Stimulated activated CD4-positive, alpha-beta T cell treated with anti-CD3 and anti-CD28 coated beads, Interleukin-1b, Interleukin-23, amount 100 ng/mL, for 24 hours (primary cell): Measurements from ENCODE around the gene CEBPA.
A peak's percentile ranks its signal among the peaks of the same experiment; 100 is the strongest.

Experiments
- DNase-seq, 4 experiments: peaks; one replicate each; pipeline ENCODE4 v3.0.0-alpha.2; 2020; ENCODE audit warnings: low read depth in 4 of 4, low spot score in 1 of 4

CEBPA gene

DNA sequence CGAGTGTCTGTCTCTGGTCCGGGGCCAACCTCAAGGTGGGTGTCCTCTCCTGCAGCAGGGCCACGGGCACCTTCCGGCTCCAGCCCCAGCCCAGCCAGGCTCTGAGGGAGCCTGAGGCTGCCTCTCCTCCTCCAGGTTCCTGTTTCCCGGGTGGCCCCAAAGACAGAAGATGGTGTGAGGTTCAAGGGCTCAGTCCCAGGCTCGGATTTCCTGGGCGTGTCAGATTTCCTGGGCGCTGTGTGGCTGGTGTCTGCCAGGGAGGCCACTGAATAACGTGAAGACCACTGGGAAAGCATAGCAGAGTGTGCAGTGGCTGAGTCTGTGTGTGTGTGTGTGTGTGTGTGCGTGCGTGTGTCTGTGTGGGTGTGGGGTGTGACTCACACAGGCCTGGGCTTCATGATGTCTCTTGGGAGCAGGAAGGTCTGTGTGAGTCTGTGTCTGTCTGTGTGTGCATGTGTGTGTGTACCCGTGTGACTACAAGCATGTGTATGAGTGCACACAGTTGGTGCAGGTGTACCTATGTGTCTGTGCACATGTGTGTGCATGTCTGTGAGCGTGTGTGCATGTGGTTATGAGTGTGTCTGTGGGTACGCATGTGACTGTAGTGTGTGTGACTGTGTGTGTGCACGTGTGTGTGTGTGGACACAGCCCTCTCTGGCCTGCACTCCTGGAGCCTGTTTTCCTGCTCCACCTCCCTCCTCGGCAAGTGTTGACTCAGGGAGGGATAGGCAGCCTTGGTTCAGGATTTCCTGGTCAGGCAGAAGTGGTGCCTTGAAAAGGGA, 28.3 kb downstream of the CEBPA start:
- peak in 3 of 4 experiments; percentile 17 to 38 (median 28) for DNase-seq

DNA sequence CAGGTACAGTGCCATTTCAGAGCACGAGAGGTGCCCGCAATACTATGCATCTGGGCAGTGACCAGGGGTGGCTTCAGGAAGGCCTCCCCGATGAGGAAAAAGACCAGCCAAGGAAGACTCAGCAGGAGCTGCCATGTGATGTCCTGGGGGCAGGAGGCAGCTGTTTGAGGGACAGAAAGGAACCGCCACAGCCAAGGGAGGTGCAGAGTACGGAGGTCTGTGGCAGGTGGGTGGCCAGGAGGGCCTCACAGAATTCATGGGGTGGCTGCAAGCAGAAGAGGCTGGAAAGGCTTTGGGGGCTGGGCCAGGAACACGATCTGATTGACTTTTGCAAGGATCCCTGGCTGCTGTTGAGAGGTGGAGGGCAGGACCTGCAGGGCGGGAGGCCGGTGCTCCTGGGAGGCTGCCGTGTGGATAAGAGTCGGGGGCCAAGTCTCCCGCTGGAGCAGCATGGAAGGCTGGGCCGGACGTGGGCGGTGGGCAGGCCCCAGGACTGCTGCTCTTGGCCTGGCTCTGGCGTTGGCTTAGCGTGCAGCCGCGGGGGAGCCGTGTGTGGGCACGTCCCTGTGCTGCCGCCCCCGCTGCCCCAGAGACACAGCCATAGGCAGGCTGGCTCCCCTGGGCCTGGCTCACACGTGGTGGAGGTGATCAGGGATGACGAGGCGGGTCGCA, 29.1 kb downstream of the CEBPA start:
- DNase-seq: no peak

- no peak for DNase-seq
Measured at GRCh38 chr19:33271246-33272021, 30.9 kb downstream of the CEBPA start.

DNA sequence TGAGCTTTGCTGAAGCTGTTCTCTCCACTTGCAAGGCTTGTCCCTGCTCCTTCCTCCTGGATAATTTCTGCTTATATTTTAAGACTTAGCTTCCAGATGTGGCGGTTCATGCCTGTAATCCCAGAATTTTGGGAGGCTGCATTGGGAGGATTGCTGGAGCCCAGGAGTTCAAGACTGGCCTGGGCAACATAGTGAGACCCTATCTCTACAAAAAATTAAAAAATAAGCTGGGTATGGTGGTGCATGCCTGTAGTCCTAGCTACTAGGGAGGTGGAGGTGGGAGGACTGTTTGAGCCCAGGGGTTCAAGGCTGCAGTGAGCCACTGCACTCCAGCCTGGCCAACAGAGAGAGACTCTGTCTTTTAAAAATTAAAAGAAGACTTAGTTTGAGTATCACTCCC, 31.6 kb downstream of the CEBPA start:
- DNase-seq: no peak

- no peak for DNase-seq
Measured at GRCh38 chr19:33269016-33269415, 33.3 kb downstream of the CEBPA start.

GRCh38 chr19:33268162-33268991, 34.0 kb downstream of the CEBPA start:
- no peak for DNase-seq

DNA sequence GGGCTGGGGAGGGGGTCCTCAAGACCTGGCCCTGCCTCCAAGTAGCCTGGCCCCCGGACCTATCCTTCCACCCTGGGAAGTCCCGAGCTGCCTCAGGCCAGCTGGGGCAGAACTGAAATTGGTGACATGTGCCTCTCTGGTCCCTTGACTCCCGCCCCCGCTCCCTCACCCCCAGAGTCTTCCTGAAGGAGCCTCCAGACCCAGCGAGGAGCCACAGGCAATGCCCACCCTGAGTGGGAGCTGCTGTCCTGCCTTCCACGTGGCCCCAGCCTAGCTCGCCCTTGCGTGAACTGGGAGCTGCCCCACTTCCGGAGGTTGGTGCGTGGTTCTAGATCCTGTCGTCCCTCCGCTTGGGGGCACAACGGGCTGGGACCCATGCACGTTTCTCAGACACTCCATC, 34.6 kb downstream of the CEBPA start:
- no peak for DNase-seq

DNA sequence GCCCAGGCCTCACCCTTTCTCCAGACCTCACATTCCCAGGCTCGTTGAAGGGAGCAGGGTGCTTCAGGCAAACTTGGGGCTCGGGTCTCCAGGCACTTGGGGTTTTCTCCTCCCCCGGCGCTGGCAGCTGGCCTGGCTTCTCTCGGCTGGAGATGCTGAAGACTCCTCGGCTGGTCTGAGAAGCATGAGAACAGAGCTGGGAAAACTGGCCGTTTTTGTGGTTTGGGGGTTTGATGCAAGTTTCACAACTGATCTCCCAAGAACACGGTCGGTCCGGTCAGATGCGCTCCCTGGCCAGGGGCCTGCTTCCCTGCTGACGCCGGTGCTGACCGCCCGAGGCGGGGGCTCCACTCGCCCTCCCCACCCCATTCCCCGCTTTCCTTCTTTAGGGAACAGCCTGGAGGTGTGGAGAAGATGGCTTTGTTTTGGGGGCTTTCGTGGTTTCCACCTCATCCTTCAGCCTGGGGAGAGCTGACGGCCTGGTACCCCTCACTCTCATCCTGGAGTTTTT, 35.3 kb downstream of the CEBPA start:
- DNase-seq: no peak

GRCh38 chr19:33264881-33265445, 37.4 kb downstream of the CEBPA start:
- no peak for DNase-seq

DNA sequence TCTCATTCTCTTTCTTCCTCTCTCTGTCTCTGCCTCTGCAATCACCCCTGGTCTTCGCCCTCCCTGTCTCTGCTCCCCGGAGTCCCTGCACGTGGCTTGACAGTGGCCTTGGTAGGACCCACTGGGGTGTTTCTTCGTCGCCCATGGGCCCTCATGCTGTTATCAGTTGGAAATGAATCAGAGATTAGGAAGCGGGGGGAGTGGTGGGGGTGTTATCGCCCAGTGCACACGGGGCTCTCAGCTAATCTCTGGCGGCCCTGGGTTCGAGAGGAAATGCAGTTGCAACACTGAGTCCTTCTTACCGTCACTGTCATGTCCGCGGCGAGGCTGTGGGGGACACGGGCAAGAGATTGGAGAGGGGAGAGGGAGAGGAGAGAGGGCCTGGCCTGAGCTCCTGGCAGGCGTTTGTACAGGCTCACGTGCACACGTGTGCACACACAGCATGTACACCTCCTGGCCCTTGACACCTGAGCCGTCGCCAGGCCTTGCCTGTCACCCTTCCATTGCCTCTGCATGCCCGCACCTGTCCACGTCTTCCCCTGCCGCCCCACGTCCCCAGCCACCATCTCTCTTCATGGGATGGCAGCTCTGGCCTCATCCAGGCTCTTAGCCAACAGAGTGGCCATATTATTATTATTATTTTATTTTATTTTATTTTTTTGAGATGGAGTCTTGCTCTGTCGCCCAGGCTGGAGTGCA, 38.9 kb downstream of the CEBPA start:
- DNase-seq: no peak

DNA sequence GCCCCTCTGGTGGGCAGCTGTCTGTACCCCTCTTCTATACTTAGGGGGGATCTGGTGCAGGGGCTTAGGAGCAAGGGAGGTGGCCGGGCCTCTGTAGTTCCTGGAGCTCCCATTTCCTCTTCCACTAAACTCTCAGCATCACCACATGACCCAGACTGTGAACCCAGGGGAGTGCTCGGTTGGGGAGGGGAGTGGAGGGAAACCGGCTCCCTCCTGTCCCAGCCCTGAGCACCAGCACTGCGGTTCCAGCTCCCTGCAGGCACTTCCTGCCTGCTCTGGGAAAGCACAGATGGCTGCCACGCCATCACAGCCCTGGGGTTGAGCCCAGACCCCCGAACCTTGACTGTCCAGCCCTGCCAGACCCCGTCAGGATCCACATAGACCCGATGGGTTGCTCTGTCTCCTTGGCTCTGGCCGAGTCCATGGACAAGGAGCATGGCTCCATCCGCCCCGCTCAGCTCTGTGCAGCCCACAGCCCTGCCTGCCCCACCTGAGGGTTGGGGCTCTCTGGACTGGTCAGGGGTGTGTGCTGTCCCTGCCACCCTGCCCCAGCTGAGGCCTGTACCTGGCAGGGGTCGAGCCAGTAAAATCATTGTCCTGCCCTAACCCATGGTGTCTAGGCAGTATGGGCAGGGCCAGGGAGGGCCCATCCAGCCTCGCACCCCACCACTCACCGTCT, 40.7 kb downstream of the CEBPA start:
- no peak for DNase-seq

GRCh38 chr19:33260628-33261418, 41.5 kb downstream of the CEBPA start:
- DNase-seq: no peak

- no peak for DNase-seq
Measured at GRCh38 chr19:33259539-33259938, 42.8 kb downstream of the CEBPA start.

GRCh38 chr19:33257828-33258227, 44.5 kb downstream of the CEBPA start:
- no peak for DNase-seq

- no peak for DNase-seq
Measured at GRCh38 chr19:33256261-33256660, 46.1 kb downstream of the CEBPA start.

DNA sequence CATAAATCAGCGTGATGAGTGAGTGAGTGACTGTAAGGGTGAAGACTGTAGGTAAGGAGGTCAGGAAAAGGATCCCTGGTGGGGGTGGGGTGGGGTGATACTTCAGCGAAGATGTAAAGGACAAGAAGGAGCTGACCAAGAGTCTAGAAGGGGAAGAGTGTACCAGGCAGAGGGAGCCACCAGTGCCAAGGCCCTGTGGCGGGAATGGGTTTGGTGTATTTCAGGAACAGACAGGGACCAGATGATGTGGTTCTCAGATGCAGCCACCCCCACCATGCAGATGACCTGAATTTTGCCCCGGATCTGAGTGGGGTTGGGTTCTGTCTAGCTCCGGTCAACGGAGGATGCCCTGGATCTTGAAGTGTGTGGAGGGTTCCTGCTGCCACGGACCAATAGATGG, 46.6 kb downstream of the CEBPA start:
- DNase-seq: no peak

- no peak for DNase-seq
Measured at GRCh38 chr19:33254245-33254824, 48.0 kb downstream of the CEBPA start.

DNA sequence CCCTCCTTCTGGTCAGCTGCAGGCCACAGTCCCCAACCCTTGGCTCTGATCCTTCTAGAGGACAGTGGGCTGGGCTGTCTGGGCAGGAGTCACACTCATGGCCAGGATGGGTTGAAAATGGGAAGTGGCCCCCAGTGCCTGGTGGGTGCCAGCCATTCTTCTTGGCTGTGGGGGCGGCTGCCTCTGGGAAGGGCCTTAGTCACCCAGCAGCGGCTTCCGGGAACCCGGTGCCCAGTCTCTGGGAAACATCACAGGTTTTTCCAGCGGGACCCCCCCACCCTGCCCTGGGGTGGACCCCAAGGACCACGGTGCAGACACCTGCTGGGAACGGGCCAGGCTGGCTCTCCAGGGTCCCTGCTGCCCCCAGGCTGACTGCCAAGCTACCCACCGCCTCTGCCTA, 49.4 kb downstream of the CEBPA start:
- DNase-seq: no peak
